SK-N-MC (cell line): ENCODE results near the gene NR5A2.

Experiments used
- EZH2 ChIP-seq: fragments of 200-600 bp; sonication (generic); IDR thresholded peaks from one replicate; pipeline ENCODE4 v1.6.1; 2017; ENCODE audit warnings: antibody characterized with exemption
- POLR2AphosphoS5 ChIP-seq: IDR thresholded peaks from 2 replicates; pipeline ENCODE4 v1.6.1; 2012; ENCODE audit warnings: mild to moderate bottlenecking, low read depth, low read length, borderline replicate concordance

GRCh38 chr1:199978408-199978940 lies 49.0 kb upstream of the NR5A2 start:
- TF ChIP-seq POLR2AphosphoS5 = no peak
- TF ChIP-seq EZH2 = no peak
